IPS-20b (cell line): Measurements from ENCODE around the gene HCFC1.
"Not testable (repeated sequence)": the region's sequence is repeated elsewhere in the genome, so short reads cannot be mapped to it uniquely, and the experiment has no call there.

Source experiments
- H3K27ac ChIP-seq: one replicate; pipeline ENCODE4 v1.5.1; 2013; ENCODE audit warnings: low read length
- H3K27me3 ChIP-seq: 2 replicates; pipeline ENCODE4 v1.6.1; 2013; ENCODE audit warnings: mild to moderate bottlenecking, low read length, inconsistent platforms; ENCODE audit not compliant: insufficient read depth
- H3K36me3 ChIP-seq: 2 replicates; pipeline ENCODE4 v1.6.1; 2013; ENCODE audit warnings: low read depth, mild to moderate bottlenecking, inconsistent platforms, low read length, moderate library complexity; ENCODE audit not compliant: insufficient read depth
- H3K4me1 ChIP-seq: 2 replicates; pipeline ENCODE4 v1.6.1; 2013; ENCODE audit warnings: mild to moderate bottlenecking, control low read depth, inconsistent platforms, low read length, moderate library complexity; ENCODE audit not compliant: insufficient read depth
- H3K4me3 ChIP-seq: 2 replicates; pipeline ENCODE4 v1.5.1; 2013; ENCODE audit warnings: mild to moderate bottlenecking, low read length, inconsistent platforms
- H3K9ac ChIP-seq: 2 replicates; pipeline ENCODE4 v1.6.1; 2013; ENCODE audit warnings: low read depth, mild to moderate bottlenecking, inconsistent platforms, low read length, moderate library complexity
- H3K9me3 ChIP-seq: 2 replicates; pipeline ENCODE4 v1.6.1; 2013; ENCODE audit warnings: mild to moderate bottlenecking, low read depth, low read length, inconsistent platforms; ENCODE audit not compliant: insufficient read depth

HCFC1 gene

GRCh38 chrX:153983321-153983801 is 11.7 kb upstream of the HCFC1 start:
- Histone ChIP-seq H3K4me1 (no peaks in the 10 kb centered on the region), H3K27me3 (no peaks in the 10 kb centered on the region), H3K27ac (no peak overlapping the region)

GRCh38 chrX:153981771-153982533 is 10.3 kb upstream of the HCFC1 start:
- H3K36me3 ChIP-seq, result no peaks in the 10 kb centered on the region
- no peak overlapping the region for H3K9ac ChIP-seq
- no peak overlapping the region for H3K27ac ChIP-seq
- H3K27me3 ChIP-seq, result no peaks in the 10 kb centered on the region
- no peak overlapping the region for H3K4me3 ChIP-seq
- H3K9me3 ChIP-seq, result no peaks in the 10 kb centered on the region
- no peaks in the 10 kb centered on the region for H3K4me1 ChIP-seq

More at GRCh38 chrX:153983321-153983801, 11.7 kb upstream of the HCFC1 start:
- H3K4me3 ChIP-seq, result no peak overlapping the region
- H3K36me3 ChIP-seq, result no peaks in the 10 kb centered on the region
- no peaks in the 10 kb centered on the region for H3K9me3 ChIP-seq
- no peak overlapping the region for H3K9ac ChIP-seq

- Histone ChIP-seq H3K27ac (no peak overlapping the region), H3K27me3 (no peaks in the 10 kb centered on the region), H3K4me3 (no peak overlapping the region), H3K36me3 (no peaks in the 10 kb centered on the region), H3K9ac (no peak overlapping the region), H3K4me1 (no peaks in the 10 kb centered on the region), H3K9me3 (no peaks in the 10 kb centered on the region)
Measured at GRCh38 chrX:153981231-153981630, 9.6 kb upstream of the HCFC1 start.

- H3K4me1 ChIP-seq, H3K36me3 ChIP-seq, H3K4me3 ChIP-seq, H3K9me3 ChIP-seq, H3K27ac ChIP-seq, H3K27me3 ChIP-seq, H3K9ac ChIP-seq: not testable (repeated sequence)
Measured at GRCh38 chrX:153980394-153980793, 8.8 kb upstream of the HCFC1 start.

GRCh38 chrX:153974726-153975286 is 3.2 kb upstream of the HCFC1 start:
- no peaks in the 10 kb centered on the region for H3K4me1 ChIP-seq
- no peaks in the 10 kb centered on the region for H3K9me3 ChIP-seq
- no peak overlapping the region for H3K27ac ChIP-seq
- no peaks in the 10 kb centered on the region for H3K27me3 ChIP-seq
- H3K36me3 ChIP-seq, result no peaks in the 10 kb centered on the region
- no peak overlapping the region for H3K4me3 ChIP-seq
- no peak overlapping the region for H3K9ac ChIP-seq

GRCh38 chrX:153974003-153974725 is 2.5 kb upstream of the HCFC1 start:
- Histone ChIP-seq H3K9me3 (no peaks in the 10 kb centered on the region), H3K36me3 (no peaks in the 10 kb centered on the region), H3K9ac (peak overlapping the region; percentile 98; the same call in 1 of the 2 replicates), H3K4me3 (no peak overlapping the region; the same call in 1 of the 2 replicates), H3K4me1 (no peaks in the 10 kb centered on the region), H3K27ac (no peak overlapping the region), H3K27me3 (no peaks in the 10 kb centered on the region)

- Histone ChIP-seq H3K27ac (peak overlapping the region; percentile 82), H3K4me1 (peaks cover 4% of the 10 kb centered on the region; the same call in 1 of the 2 replicates), H3K27me3 (no peaks in the 10 kb centered on the region), H3K9ac (peak overlapping the region; percentile 98), H3K36me3 (peaks cover 2% of the 10 kb centered on the region; the same call in 1 of the 2 replicates), H3K4me3 (peak overlapping the region; percentile 82), H3K9me3 (no peaks in the 10 kb centered on the region)
Measured at GRCh38 chrX:153973127-153974002, 1.7 kb upstream of the HCFC1 start.

GRCh38 chrX:153972368-153973126 is 929 bp upstream of the HCFC1 start, which contains the start of gene TMEM187:
Gene TMEM187, plus strand, starts transcription at chrX:153972754. Its CDS starts 9,309 bp downstream, at chrX:153982063.
- Histone ChIP-seq H3K9ac (peak within 1 kb of the TSS; percentile 100), H3K4me1 (peaks cover 12% of the 10 kb centered on the region; the same call in 1 of the 2 replicates), H3K36me3 (peaks cover 7% of the 10 kb centered on the region; the same call in 1 of the 2 replicates), H3K27me3 (no peaks in the 10 kb centered on the region), H3K9me3 (no peaks in the 10 kb centered on the region), H3K4me3 (peak within 1 kb of the TSS; percentile 94), H3K27ac (peak within 1 kb of the TSS; percentile 99)

- H3K27ac ChIP-seq, result peak overlapping the region; percentile 99
- H3K4me1 ChIP-seq, result peaks cover 12% of the 10 kb centered on the region; the same call in 1 of the 2 replicates
- no peaks in the 10 kb centered on the region for H3K9me3 ChIP-seq
- H3K4me3 ChIP-seq, result peak overlapping the region; percentile 94
- H3K9ac ChIP-seq, result peak overlapping the region; percentile 100
- peaks cover 7% of the 10 kb centered on the region; the same call in 1 of the 2 replicates for H3K36me3 ChIP-seq
- H3K27me3 ChIP-seq, result no peaks in the 10 kb centered on the region
Measured at GRCh38 chrX:153971124-153971449, 531 bp downstream of the HCFC1 start.

- H3K27me3 ChIP-seq, result no peaks in the 10 kb centered on the region
- peak overlapping the region; percentile 99 for H3K27ac ChIP-seq
- H3K4me3 ChIP-seq, result peak overlapping the region; percentile 94
- peak overlapping the region; percentile 100 for H3K9ac ChIP-seq
- peaks cover 7% of the 10 kb centered on the region; the same call in 1 of the 2 replicates for H3K36me3 ChIP-seq
- H3K9me3 ChIP-seq, result no peaks in the 10 kb centered on the region
- peaks cover 12% of the 10 kb centered on the region; the same call in 1 of the 2 replicates for H3K4me1 ChIP-seq
Measured at GRCh38 chrX:153970357-153971123, 1.1 kb downstream of the HCFC1 start.
